Measurements from ENCODE around the gene NCAN. TPM values are rescaled to one million over a fixed set of nuclear protein-coding genes. Genes with fewer than 3 reads are reported as not detected.
"Not testable (repeated sequence)": the region's sequence is repeated elsewhere in the genome, so short reads cannot be mapped to it uniquely, and the experiment has no call there.

The NCAN gene
- total RNA-seq, 1 experiment from 2014 or later = not detected

- DNase-seq (ENCODE audit: low spot score) = no peak
These were observed 18.8 kb upstream of the NCAN start for GRCh38 chr19:19192910-19193423.

- DNase-seq (ENCODE audit: low spot score) = no peak
These were observed 17.8 kb upstream of the NCAN start for GRCh38 chr19:19193926-19194325.

GRCh38 chr19:19201697-19202630 lies 9.8 kb upstream of the NCAN start:
- no peak for DNase-seq (ENCODE audit: low spot score)

- DNase-seq (ENCODE audit: low spot score) = no peak
These were observed 9.1 kb upstream of the NCAN start for GRCh38 chr19:19202707-19203011.

GRCh38 chr19:19203012-19203856 lies 8.5 kb upstream of the NCAN start, which contains the start of gene NR2C2AP:
Gene NR2C2AP, minus strand, starts transcription at chr19:19203414. Its CDS starts 354 bp downstream, at chr19:19203060.
- peak; percentile 88 for DNase-seq (ENCODE audit: low spot score)

GRCh38 chr19:19204181-19204580 lies 7.6 kb upstream of the NCAN start:
- DNase-seq (ENCODE audit: low spot score) = no peak

GRCh38 chr19:19205416-19206410 lies 6.0 kb upstream of the NCAN start:
- no peak for DNase-seq (ENCODE audit: low spot score)

- DNase-seq (ENCODE audit: low spot score) = no peak
These were observed 4.8 kb upstream of the NCAN start for GRCh38 chr19:19206938-19207337.

- DNase-seq (ENCODE audit: low spot score) = no peak
These were observed 3.9 kb upstream of the NCAN start for GRCh38 chr19:19207637-19208572.

GRCh38 chr19:19209372-19209771 lies 2.4 kb upstream of the NCAN start:
- DNase-seq (ENCODE audit: low spot score) = no peak

- DNase-seq (ENCODE audit: low spot score) = no peak
These were observed 1.2 kb downstream of the NCAN start for GRCh38 chr19:19212916-19213315.

- DNase-seq (ENCODE audit: low spot score) = no peak
These were observed 1.8 kb downstream of the NCAN start for GRCh38 chr19:19213426-19214158.

GRCh38 chr19:19214159-19214490 lies 2.4 kb downstream of the NCAN start:
- no peak for DNase-seq (ENCODE audit: low spot score)

- peak; percentile 19 for DNase-seq (ENCODE audit: low spot score)
These were observed 3.1 kb downstream of the NCAN start for GRCh38 chr19:19214892-19215291.

GRCh38 chr19:19215792-19216191 lies 4.0 kb downstream of the NCAN start:
- no peak for DNase-seq (ENCODE audit: low spot score)

GRCh38 chr19:19217099-19217498 lies 5.3 kb downstream of the NCAN start:
- peak; percentile 44 for DNase-seq (ENCODE audit: low spot score)

GRCh38 chr19:19218911-19219310 lies 7.2 kb downstream of the NCAN start:
- no peak for DNase-seq (ENCODE audit: low spot score)

GRCh38 chr19:19221000-19221399 lies 9.2 kb downstream of the NCAN start:
- DNase-seq (ENCODE audit: low spot score) = not testable (repeated sequence)

GRCh38 chr19:19223060-19223459 lies 11.3 kb downstream of the NCAN start:
- no peak for DNase-seq (ENCODE audit: low spot score)

Data from HT-29 (cell line).